COLO829 (cell line): ENCODE measurements around the gene ZFHX3.

Source experiments
- DNase-seq: peaks from one replicate; pipeline ENCODE4 v3.0.0; 2012; ENCODE audit warnings: low spot score

The ZFHX3 gene

DNA sequence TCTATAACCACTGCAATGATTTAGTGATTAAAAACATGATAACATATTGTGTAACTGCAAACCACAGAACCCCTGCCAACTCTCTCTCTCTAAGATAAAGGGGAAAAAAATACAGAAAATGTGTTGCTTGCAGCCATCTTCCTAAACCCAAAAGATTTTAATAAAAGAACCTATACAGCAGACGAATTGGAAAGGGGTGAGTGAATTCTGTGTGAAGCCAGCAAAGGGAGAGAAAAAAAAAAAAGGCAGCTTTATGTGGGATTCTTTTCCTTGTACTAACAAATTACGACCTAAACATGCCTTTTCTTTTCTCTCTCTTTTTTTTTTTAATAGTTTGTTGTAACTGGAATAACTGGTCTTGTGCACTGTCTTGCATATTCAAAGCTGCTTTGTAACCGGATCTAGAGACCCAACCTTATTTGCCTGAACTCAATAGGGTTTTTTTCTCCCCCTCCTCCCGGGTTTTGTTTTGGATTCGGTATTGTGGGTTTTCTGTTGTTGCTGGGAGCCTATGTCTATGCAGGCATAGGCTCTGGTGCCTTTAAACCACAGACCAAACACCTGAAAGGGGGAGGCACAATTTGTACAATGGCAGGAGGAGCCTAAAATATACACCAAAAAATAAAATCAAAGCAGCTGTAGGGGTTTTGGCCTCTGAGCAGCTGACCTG lies 7.0 kb upstream of the ZFHX3 start:
- no peak for DNase-seq

DNA sequence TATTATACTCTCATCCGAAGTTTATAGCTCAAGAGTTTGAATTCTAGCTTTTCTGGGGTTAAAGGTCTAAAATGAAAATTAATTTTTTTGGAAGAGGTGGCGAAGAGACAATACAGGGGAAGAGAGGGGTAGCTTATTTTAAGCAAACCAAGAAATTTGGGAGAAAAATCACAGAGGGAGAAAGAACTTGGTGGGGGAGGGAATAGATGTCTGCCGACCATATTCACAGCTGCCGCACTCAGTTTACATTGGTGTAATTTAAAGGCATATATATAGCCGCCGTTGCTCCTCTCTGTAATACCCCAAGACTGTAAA lies 6.5 kb upstream of the ZFHX3 start:
- no peak for DNase-seq

DNA sequence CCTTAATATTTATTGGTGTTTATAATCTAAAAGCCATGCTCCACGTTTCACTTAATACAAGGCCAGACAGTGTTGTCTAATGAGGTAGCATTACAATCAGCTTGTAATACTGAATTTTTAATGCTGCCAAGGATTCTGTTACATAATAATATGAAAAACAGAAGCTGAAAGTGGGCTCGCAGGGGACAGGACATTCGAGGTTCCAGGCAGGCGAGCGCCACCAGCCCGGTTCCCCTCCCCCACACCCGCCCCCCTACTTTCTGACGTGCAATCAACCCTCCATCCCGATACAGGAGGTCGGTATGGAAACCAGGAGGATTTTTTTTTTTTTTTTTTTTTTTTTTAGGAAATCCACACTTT lies 6.2 kb upstream of the ZFHX3 start:
- no peak for DNase-seq

DNA sequence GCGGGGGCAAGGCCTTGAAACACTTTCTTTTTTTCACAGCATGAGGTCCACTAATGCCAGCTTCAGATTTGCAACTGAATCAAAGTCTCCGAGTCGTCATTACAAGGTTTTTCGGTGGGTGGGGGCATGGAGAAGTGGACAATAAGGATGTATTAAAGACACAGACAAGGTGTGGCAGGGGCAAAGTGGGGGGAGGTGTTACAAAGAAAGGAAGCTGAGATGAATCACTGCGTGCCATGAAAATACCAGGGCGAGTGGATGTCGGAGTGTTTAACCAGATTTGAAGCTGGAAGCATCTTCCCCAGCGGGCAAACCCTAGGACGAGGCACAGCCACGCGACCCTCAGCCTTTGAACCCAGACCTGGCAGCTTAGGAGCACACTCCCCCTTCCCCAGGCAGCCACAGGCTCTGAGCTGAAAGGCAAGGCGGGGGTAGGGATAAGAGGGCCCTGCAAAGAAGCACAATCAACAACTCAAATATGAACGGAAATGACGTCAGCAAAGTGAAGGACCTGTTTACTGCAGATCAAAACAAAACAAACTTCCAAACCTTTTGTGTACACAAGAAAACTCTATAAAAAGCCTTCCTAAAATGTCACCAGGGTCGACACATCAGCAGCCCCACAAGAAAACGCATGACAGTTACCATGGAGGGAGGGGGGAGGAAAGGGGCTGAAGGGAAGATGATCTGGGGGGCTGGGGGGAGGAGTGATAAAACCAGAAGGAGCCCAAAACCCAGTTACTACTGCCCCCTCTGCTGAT lies 5.6 kb upstream of the ZFHX3 start:
- DNase-seq, result no peak

DNA sequence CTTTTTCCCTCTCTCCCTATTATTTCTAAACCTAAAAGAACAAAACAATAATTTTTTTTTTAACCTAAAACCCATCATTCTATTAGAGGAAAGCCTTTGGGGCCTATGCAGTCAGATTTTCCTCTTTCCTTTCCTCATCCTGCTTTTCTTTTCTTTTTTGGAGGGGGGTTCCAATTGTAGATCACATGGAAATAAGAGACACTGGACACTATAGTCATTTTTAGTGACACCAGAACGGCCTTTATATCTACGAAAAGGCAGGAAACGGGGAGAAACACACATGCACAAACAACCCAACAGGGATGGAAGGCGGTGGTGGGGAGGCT lies 5.1 kb upstream of the ZFHX3 start:
- no peak for DNase-seq

DNA sequence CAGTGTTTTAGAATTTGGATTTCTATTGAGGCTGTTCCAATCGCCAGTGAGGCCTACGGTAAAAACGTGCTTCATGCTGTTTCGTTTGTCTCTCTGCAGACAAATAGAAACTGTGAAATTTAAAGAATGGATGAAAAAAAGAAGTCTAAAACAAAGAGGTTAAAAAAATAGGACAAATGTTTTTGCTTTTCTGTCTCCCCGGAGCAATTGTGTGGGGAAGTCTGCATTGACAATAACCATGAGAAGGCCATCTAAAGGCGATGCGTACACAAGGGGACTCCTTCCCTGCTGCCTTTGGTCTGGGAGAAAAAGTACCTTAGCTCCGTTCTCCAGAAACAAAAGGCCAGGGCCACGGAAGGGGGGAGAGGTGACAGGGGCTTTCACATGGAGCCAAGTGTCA lies 4.6 kb upstream of the ZFHX3 start:
- DNase-seq, result no peak

DNA sequence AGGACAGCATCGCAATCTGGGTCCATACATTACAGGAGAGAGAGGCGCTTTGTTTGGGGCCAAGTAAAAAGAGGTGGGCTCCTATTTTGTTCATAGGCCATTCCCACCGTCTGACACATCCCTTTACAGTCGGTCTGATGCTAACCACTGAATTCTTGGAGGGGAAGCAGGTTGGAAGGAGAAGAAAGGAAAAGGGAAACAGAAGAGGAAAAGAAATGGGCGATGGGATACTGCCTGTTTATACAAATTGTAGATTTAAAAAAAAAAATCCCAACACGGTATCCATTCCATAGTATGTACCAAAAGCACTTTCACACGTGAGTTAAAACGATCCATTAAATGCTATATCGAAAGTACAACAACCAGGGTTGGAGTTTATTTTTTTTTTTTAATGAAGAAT lies 4.0 kb upstream of the ZFHX3 start:
- no peak for DNase-seq

DNA sequence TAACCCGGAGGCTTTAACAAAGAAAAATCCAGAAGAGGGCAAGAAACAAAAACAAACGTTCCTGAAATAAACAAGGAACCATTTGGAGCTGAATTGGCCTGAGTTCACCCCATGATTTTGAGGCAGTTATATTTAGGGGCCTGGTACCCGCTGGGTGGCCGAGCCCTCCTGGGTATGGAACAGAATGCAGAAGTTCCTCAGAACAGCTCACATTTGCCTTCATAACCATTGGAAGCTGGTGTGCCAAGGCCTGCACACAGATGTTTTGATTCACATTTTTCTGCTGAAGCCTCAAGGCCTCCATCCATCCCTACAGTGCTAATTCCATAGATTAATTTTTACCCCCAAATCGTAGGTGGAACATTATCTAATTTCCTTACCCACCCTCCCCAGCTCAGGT lies 3.3 kb upstream of the ZFHX3 start:
- DNase-seq, result no peak

DNA sequence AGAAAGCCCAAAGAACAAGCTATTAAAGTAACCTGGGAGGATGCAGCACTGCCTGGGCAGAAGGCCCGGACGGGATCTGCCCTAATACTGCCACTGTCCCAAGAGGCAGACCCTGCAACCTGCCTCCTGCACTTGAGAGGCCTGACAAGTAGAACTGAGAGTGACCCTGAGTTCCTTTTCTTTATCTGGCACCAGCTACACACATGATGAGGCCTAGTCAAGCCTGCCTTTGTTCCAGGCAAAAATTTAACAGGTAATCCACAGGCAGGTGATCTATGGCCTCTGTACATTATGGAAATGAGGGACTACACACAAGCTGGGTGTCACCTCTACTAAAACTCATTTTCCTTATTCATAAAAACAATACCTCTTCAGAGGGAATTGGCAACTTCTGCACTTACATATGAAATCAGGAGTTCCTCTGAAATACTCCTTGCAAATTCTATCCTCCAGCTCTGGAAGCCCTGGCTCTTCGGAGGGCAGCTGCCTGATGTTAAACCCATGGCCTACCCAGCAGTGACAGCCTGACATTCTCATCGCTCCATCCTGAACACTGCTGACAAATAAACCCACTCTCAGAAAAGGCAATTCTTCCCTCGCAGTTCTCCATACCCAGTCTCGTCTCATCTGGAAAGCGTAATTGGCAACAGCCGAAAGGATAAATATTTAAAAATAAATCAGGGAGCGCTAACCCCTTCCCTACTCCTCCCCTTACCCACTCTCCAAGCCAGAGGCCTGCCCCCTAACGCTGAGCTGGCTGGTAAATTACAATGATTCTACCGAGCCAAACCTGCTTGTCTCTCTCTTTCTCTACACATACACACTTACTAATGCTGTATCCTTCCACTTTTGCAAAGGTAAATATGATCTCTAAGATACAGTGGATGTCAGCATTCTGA lies 2.5 kb upstream of the ZFHX3 start:
- no peak for DNase-seq

DNA sequence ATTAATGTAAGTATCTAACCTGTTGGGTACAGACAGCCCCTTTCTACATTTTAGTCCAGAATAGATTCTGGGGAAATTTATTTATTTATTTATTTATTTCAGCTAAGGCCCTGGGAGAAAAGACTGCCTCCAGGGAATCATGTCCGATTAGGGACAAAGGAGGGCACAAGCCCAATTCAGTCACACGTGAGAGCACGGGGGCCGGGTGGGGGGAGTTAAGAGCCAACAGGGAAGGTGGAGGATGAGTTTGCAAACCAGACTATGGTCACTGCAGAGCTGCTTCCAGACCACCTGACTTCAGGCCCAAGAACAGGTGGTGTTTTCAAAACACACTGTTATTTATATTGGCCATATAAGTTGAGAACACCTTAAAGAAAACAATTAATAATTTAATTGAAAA lies 1.6 kb upstream of the ZFHX3 start:
- DNase-seq, result no peak

DNA sequence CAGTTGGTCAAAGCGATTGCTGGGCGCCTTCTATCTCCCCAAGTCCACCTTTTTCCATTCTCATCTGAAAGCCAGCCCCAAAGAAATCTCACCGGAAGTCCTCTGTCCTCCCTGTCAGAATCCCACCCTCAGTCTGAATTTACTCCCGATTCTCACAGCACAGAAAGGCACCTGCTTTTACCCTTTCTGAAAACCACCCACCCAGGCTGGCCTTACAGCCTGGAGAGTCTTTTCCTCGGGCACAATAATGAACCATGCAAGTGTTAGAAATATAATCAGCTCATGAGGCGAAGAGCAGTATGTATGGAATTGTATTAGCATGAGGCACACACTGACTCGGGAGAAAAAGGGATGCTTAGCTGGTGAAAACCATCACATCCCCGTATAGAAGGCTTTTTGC lies 1.2 kb upstream of the ZFHX3 start:
- no peak for DNase-seq

DNA sequence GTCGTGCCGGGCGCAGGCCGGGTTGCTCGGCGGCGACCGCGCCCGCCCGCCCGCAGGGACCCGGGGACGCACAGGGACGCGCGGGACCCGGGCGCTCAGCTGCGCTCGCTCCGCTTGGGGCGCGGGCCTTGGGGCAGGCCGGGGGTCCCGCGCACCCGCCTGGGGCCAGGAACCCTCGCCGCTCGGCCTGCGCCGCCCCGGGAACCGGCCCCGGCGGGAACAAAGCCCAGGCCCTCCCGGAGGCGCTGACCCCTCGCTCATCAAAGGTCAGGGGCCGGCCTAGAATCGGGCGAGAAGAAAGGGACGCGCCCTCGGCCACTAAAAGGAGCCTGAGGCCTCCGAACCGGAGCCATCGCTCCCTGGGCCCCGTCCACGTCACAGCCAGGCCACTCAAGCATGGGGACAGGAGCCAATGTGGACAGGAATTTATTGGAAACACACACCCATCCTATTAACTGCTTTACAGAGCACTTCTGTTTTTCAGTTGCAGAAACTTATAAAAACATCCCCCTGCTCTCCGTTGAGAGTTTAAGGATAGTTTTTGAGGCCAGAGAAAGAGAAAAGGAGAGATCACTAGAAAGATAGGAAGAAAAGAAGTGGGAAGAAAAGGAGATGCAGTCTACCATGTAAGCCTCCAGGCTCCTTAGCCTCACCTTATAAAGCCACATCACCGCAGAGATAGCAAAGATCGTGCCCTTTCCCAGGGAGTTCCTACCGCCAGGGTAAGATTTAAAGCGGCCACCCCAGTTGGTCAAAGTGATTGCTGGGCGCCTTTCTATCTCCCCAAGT lies 558 bp upstream of the ZFHX3 start:
- no peak for DNase-seq

DNA sequence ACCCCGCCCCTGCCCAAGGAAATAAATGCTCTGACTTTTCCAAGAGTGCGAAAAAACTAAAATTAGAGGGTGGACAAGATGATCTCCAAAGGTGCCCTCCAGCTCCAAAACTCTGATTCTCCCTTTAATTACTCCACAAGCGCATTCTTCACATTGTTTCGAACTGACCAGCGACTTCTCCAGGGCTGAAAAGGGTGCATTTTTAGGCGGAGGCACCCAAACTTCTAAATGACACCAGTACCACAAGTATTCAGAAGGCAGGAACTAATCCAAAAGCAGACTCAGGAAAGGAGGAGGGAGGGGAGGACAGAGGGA lies 750 bp downstream of the ZFHX3 start:
- no peak for DNase-seq

DNA sequence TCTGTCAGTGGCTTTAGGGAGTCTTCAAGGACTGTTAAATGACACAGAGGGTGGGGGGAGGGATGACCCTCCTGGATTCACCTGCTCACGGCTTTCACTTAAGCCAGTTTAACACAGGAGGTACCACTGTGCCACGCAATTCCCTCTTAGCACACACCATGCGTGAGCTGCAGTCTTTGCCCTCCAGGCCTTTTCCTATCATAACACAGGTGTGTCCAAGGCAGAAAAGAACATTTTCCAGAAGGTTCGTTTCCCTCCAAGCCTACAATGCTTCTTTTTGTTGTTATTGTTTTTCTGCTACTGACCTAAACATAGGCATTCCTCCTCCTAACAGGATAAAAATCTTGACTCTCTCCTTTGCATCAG lies 1.1 kb downstream of the ZFHX3 start:
- no peak for DNase-seq

DNA sequence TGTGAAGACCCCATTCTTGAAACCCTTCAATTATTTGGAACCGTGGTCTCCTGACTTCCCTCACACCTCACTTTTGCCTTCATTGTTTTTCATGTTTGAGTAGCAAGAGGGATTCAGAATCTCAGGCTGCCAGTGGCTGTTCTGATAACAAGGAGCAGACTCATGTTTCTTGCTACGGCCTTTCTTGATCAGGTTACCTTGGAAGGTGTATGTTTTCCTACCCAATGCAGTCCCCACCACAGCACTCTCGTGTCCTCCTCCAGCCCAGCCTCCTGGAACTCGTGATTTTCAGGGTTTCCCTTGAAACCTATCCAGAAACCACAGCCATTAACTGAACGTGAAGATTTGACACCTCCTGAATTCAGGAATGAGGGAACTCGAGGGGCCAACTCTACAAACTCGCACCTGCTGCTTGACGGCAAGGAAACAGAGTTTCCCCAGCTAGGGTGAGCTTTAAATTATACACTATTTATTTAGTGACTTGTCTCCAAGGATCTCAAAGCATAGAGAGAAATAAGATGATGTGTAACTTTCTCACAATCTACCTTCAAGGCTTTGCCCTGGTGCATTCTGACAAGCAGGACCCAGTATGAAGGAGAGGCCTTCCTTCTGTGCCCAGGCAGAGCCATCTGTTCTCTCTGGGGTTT lies 1.6 kb downstream of the ZFHX3 start:
- DNase-seq, result no peak

DNA sequence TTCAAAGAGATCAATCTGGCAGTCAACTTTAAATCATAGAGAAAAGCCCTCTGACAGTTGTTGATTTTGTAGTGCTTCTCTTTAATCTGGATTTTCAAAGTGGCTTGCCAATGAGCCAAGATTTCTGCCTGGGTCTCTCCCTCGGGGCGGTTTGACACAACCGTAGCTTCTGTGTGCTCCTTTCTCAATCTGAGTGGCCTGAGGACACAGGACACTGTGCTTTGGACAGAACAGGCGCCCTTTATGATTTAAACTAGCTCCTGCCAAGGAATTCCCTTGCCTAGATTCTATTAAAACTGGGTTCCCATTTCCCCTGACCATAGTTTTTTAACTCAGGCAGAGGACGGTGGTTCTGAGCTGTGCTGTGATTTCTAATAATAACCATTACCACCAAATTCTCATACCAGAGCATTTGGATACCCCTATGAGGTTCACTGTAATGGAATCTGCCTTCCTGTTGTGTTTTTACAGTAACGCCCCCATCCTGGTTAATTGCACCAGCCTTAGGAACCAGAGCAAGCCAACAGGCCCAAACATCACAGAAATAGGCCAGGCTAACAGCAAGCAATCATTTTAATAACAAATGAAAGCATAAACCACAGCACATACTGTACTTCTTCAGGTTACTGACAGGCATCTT lies 4.0 kb downstream of the ZFHX3 start:
- DNase-seq, result no peak

DNA sequence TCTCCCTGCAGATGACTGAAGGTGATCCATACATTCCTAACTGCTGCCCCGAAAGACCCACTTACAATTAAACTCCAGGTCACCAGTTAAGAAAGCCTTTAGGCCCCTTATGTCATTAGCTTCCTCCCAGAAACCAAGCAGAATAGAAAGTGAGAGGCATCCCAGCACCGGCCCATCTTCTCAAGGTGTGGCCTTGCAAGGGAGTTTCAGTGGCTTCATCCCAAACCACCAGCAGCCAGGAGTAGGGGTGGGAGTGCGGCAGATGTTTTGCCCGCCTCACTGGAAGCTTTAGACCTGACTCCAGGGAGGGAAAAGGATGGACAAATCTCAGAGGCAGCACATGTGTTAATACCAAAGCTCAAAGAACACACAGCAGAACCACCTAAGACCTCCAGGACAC lies 5.1 kb downstream of the ZFHX3 start:
- no peak for DNase-seq

DNA sequence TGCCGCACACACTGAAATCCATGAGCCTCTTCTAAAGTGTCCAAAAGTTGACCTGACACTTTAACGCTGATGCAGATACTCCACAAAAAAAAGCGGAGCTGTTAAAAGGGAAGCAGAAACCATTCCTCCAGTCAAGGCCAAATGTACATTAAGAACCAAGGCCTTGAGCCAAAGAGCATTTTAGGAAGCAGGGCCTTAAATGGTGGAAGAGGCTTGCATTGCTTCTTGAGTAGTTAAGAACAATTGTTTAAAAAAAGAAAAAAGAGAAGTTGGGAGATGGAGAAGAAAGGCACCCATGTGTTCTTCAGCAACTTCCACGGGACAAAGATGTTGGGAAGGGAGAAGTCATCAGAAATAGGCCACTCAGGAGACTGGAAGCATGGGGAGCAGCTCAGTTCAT lies 6.3 kb downstream of the ZFHX3 start:
- no peak for DNase-seq

DNA sequence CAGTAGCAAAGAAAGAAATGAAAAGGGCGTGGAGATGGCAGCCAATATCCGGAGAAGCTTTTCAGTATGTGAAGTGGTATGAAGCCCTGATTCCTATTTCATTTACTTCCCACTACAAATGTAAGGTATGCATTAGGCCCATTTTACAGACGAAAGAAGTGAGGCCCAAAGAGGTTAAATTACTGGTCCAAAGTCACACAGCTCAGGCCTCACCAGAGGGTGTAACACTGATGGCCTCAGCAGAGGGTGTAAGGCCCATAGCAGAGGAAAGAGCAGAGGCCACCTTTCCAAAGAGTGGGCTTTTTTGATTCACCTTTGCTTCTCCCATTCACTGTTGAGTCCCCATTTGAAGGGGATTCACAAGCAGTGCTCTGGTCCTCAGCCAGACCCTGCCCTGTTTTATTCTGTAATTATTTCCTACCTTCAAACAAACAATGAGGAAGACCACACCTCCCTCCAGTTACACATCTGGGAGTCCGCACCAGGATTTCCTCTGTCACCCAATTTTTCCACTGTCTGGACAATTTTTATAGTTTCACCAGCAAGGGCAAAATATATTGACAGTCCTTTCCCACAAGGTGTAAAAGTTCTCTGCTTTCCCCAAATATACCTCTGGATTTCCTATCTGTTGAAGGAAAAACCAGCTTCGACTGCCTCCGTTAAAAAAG lies 7.1 kb downstream of the ZFHX3 start:
- no peak for DNase-seq

DNA sequence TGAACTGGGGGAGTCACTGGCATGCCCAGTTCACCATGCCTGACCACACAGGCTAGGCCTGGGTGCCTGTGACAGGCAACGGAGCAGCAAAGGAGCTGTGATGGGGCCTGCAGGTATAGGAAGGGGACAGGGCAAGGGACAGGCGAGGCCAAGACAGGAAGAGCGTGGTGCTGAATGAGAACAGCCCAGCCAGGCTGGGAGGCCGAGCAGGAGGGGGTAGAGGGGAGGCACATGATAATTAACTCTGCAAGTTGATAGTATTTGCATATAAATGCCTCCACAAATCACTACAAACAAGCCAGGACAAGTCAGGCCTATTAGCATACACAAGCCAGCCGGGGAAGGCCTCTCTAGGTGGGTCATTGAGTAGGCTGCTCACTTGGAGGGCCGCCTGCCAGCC lies 7.8 kb downstream of the ZFHX3 start:
- no peak for DNase-seq

DNA sequence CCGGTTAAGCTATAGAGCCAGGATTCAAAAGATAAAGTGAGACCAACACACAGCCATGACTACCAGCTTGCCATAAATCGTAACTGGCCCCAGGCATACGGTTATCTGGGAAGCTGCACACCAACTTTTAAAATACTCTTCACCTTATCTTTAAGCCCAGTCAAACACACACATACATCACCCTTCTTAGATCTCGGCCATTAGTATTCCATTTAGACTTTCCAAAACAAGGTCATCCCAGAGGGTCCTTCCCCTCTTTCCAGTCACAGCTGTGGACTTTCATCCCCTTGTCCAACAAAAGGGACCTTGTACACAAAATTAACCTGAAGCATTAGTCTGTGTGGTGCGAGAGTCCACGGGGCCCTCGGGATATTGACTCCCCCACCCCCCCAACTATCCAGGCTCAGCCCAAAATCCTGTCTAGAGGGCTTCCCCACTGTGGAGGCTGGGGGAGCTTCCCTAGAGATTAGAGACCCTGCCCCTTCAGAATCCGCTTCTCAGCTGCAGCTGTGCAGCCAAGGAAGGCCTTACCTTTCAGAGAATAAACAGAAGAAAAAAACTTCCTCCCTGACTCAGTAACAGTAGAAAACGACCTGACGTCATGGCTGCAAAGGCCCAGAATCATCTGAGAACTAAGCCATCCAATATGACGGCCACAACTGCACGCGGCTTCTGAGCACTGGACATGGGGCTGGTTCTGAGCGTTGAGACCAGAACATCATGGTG lies 9.9 kb downstream of the ZFHX3 start:
- DNase-seq, result no peak
